C4-2B (cell line): Measurements from ENCODE around the gene HS3ST2.

Source experiments
- H3K27ac ChIP-seq: fragments of 450-650 bp; 2 replicates; pipeline ENCODE4 v1.5.1; 2017
- CTCF ChIP-seq: fragments of 450-650 bp; conservative IDR thresholded peaks from 2 replicates; pipeline ENCODE4 v1.5.1; 2017; ENCODE audit warnings: mild to moderate bottlenecking
- ZFX ChIP-seq: fragments of 450-650 bp; IDR thresholded peaks from 2 replicates; pipeline ENCODE4 v1.6.1; 2017

The HS3ST2 gene

GRCh38 chr16:22912654-22913053 is 98.7 kb downstream of the HS3ST2 start:
- no peak overlapping the region for H3K27ac ChIP-seq
- no peak for TF ChIP-seq CTCF
- TF ChIP-seq ZFX, result no peak

- H3K27ac ChIP-seq, result no peak overlapping the region
- TF ChIP-seq CTCF (no peak), ZFX (no peak)
Measured at GRCh38 chr16:22915003-22915402, 101.0 kb downstream of the HS3ST2 start.

DNA sequence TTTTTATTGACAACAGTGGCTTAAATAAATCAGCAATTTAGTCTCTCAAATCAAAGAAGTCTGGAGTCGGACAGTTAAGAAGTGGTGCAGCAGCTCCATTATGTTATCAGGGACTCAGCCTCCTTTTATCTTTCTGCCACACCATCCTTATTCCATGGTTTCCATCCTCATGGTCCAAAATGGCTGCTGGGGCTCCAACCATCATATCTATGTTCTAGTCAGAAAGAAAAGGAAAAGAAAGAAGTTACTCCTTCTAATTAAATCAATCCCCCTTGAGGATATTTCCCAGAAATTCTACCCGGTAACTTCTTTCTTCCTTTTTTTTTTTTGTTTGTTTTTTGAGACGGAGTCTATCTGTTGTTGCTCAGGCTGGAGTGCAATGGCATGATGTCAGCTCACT is 109.5 kb downstream of the HS3ST2 start:
- TF ChIP-seq CTCF, result no peak
- TF ChIP-seq ZFX, result no peak

GRCh38 chr16:22924492-22924891 is 110.5 kb downstream of the HS3ST2 start:
- H3K27ac ChIP-seq, result no peak overlapping the region
- TF ChIP-seq ZFX, result no peak
- no peak for TF ChIP-seq CTCF

More for the DNA sequence above, 109.5 kb downstream of the HS3ST2 start:
- H3K27ac ChIP-seq, result no peak overlapping the region

GRCh38 chr16:22926105-22926751 is 112.3 kb downstream of the HS3ST2 start:
- TF ChIP-seq ZFX, result no peak
- TF ChIP-seq CTCF, result no peak
- H3K27ac ChIP-seq, result no peak overlapping the region

DNA sequence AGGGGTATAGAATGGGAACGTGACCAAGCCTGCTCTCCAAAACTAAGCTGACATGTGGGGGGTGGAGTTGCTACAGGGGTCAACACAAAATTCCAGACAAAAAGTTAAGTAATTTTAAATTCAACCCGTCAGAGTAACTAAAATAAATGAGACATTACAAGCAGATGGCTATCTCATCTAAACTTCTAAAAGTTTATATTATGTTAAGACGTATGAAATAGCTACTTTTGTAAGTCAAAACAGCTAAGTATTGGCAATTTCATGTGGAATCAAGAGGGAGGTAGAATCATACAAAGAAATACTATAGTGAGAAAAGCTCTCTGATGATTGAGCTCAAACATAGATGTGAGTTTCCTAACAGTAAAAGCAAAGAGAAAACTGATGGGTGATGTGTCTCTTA is 113.3 kb downstream of the HS3ST2 start:
- TF ChIP-seq CTCF (no peak), ZFX (no peak)
- no peak overlapping the region for H3K27ac ChIP-seq

- TF ChIP-seq ZFX, result no peak
- TF ChIP-seq CTCF, result no peak
- H3K27ac ChIP-seq, result no peak overlapping the region
Measured at GRCh38 chr16:22928882-22929435, 115.0 kb downstream of the HS3ST2 start.
